SK-N-SH (cell line): ENCODE measurements around the gene MARCHF10. TPM values are rescaled to one million over a fixed set of nuclear protein-coding genes. Genes with fewer than 3 reads are reported as not detected.

ENCODE experiments used
- CTCF ChIA-PET: fragments of 300-600, 350-600 bp; formaldehyde crosslinking; extraction: SDS; loops from one replicate; lab custom pipeline; 2021; lab: Yijun Ruan, JAX
- POLR2A ChIA-PET: fragments of 350-600 bp; sonication (Branson Sonifier 250); formaldehyde crosslinking; extraction: SDS; loops from one replicate; lab custom pipeline; 2020; ENCODE audit warnings: antibody characterized with exemption, inconsistent platforms; lab: Yijun Ruan, JAX
- DNase-seq: peaks from one replicate; pipeline ENCODE4 v3.0.0; 2012
- H2AFZ ChIP-seq: fragments of 200-600 bp; sonication (generic); 2 replicates; pipeline ENCODE4 v1.8.1; 2016; ENCODE audit warnings: antibody characterized with exemption, mild to moderate bottlenecking, low read depth
- H3F3A ChIP-seq: fragments of 200-600 bp; sonication (generic); replicated peaks from 2 replicates; pipeline ENCODE3; 2016; ENCODE audit warnings: antibody characterized with exemption, mild to moderate bottlenecking; ENCODE audit not compliant: insufficient read depth
- H3K27ac ChIP-seq, 2 experiments: fragments of 200-500 bp in 1 of 2; fragments of 200-600 bp in 1 of 2; sonication (Bioruptor generic) in 1 of 2; sonication (generic), shearing (Covaris generic) in 1 of 2; 2 replicates each; pipeline versions ENCODE4 v1.5.1 to v1.6.1; 2014 to 2016; ENCODE audit warnings: low read depth in 2 of 2, inconsistent platforms in 1 of 2, low read length in 1 of 2, mild to moderate bottlenecking in 1 of 2, mixed read lengths in 1 of 2
- H3K27me3 ChIP-seq: fragments of 200-600 bp; sonication (generic), shearing (Covaris generic); 2 replicates; pipeline ENCODE4 v1.6.1; 2016; ENCODE audit warnings: mixed run types; ENCODE audit not compliant: insufficient read depth
- H3K36me3 ChIP-seq, 2 experiments: fragments of 200-500 bp in 1 of 2; fragments of 200-600 bp in 1 of 2; sonication (Bioruptor generic) in 1 of 2; sonication (generic) in 1 of 2; replicated peaks in 1 of 2; 2 replicates each; pipeline versions ENCODE3 to v1.5.1; 2014 to 2016; ENCODE audit warnings: low read length in 1 of 2, mild to moderate bottlenecking in 1 of 2; ENCODE audit not compliant: insufficient read depth in 2 of 2, control insufficient read depth in 1 of 2
- H3K4me1 ChIP-seq, 2 experiments: fragments of 200-500 bp in 1 of 2; fragments of 200-600 bp in 1 of 2; sonication (Bioruptor generic) in 1 of 2; sonication (generic), shearing (Covaris generic) in 1 of 2; 2 replicates each; pipeline versions ENCODE4 v1.5.1 to v1.6.1; 2014 to 2016; ENCODE audit warnings: low read depth in 1 of 2, low read length in 1 of 2, mixed run types in 1 of 2; ENCODE audit not compliant: insufficient read depth in 2 of 2, control insufficient read depth in 1 of 2
- H3K4me2 ChIP-seq: fragments of 200-600 bp; sonication (generic), shearing (Covaris generic); 2 replicates; pipeline ENCODE4 v1.6.1; 2017; ENCODE audit warnings: mixed run types
- H3K4me3 ChIP-seq, 2 experiments: fragments of 200-500 bp in 1 of 2; fragments of 200-600 bp in 1 of 2; sonication (Bioruptor generic) in 1 of 2; sonication (generic), shearing (Covaris generic) in 1 of 2; 2 replicates each; pipeline versions ENCODE4 v1.5.1 to v1.8.1; 2014 to 2016; ENCODE audit warnings: low read depth in 2 of 2, inconsistent platforms in 1 of 2, low read length in 1 of 2, mild to moderate bottlenecking in 1 of 2, mixed read lengths in 1 of 2, moderate library complexity in 1 of 2
- H3K79me2 ChIP-seq: fragments of 200-600 bp; sonication (generic); 2 replicates; pipeline ENCODE4 v1.8.1; 2017; ENCODE audit warnings: mild to moderate bottlenecking; ENCODE audit not compliant: insufficient read depth
- H3K9ac ChIP-seq: fragments of 200-600 bp; sonication (generic); 2 replicates; pipeline ENCODE4 v1.6.1; 2017; ENCODE audit warnings: mixed run types
- H3K9me2 ChIP-seq: fragments of 200-600 bp; sonication (generic); 2 replicates; pipeline ENCODE4 v1.6.1; 2017; ENCODE audit warnings: mixed run types
- H3K9me3 ChIP-seq: fragments of 200-600 bp; sonication (generic); 2 replicates; pipeline ENCODE4 v1.6.1; 2017; ENCODE audit warnings: mixed run types, mild to moderate bottlenecking, moderate library complexity
- H4K20me1 ChIP-seq: fragments of 200-600 bp; sonication (generic); 2 replicates; pipeline ENCODE4 v1.6.1; 2017; ENCODE audit warnings: mild to moderate bottlenecking, mixed run types; ENCODE audit not compliant: insufficient read depth
- ELF1 ChIP-seq: IDR thresholded peaks from 2 replicates; pipeline ENCODE4 v1.4.0; 2012
- EP300 ChIP-seq, 2 experiments: IDR thresholded peaks; 2 replicates each; pipeline versions ENCODE4 v1.4.0 to v1.6.1; 2012; ENCODE audit warnings: borderline replicate concordance in 1 of 2, low read depth in 1 of 2, low read length in 1 of 2
- EZH2phosphoT487 ChIP-seq: fragments of 200-600 bp; sonication (generic); IDR thresholded peaks from 2 replicates; pipeline ENCODE4 v1.6.1; 2017; ENCODE audit warnings: low read depth, mixed run types, mild to moderate bottlenecking, antibody characterized with exemption, moderate library complexity, borderline replicate concordance
- FOSL2 ChIP-seq: IDR thresholded peaks from 2 replicates; pipeline ENCODE4 v1.4.0; 2012; ENCODE audit warnings: low read depth, mild to moderate bottlenecking, moderate library complexity, borderline replicate concordance
- FOXJ3 ChIP-seq: sonication (generic); formaldehyde crosslinking; IDR thresholded peaks from 2 replicates; pipeline ENCODE4 v1.5.1; 2020; ENCODE audit warnings: mild to moderate bottlenecking, missing genetic modification reagents
- FOXM1 ChIP-seq: IDR thresholded peaks from 2 replicates; pipeline ENCODE4 v1.4.0; 2012; ENCODE audit warnings: low read depth, mild to moderate bottlenecking
- GABPA ChIP-seq: IDR thresholded peaks from 2 replicates; pipeline ENCODE4 v1.4.0; 2012; ENCODE audit warnings: low read depth, mild to moderate bottlenecking
- MEF2A ChIP-seq: IDR thresholded peaks from 2 replicates; pipeline ENCODE4 v1.4.0; 2012; ENCODE audit warnings: low read depth, borderline replicate concordance
- MXI1 ChIP-seq: IDR thresholded peaks from 2 replicates; pipeline ENCODE4 v1.6.1; 2012; ENCODE audit warnings: mild to moderate bottlenecking, low read depth, low read length, improper control_type of control experiment
- POLR2AphosphoS5 ChIP-seq: IDR thresholded peaks from 2 replicates; pipeline ENCODE4 v1.6.1; 2012; ENCODE audit warnings: low read depth, low read length
- RAD21 ChIP-seq: IDR thresholded peaks from 2 replicates; pipeline ENCODE4 v1.6.1; 2012; ENCODE audit warnings: mild to moderate bottlenecking, low read length
- RCOR1 ChIP-seq: fragments of 150-350 bp; IDR thresholded peaks from 2 replicates; pipeline ENCODE4 v1.6.1; 2017; ENCODE audit warnings: antibody characterized with exemption, low read length
- TCF12 ChIP-seq: IDR thresholded peaks from 2 replicates; pipeline ENCODE4 v1.4.0; 2012
- TEAD4 ChIP-seq: IDR thresholded peaks from 2 replicates; pipeline ENCODE4 v1.4.0; 2012; ENCODE audit warnings: mild to moderate bottlenecking, borderline replicate concordance; ENCODE audit not compliant: insufficient read depth
- WGBS: methylation state at CpG from one replicate; pipeline ENCODE4 v1.1.6; 2017; ENCODE audit warnings: low lambda C conversion rate; 5-methylcytosine and 5-hydroxymethylcytosine counted together
- polyA plus RNA-seq, 3 experiments: library from polyadenylated mRNA; depleted of rRNA; stranded (reverse); fragments of >200 nt; gene quantifications; 2 replicates each; pipeline ENCODE4 v1.2.3, GENCODE V29; 2012
- TF ChIP-seq, protein P1 (sequence below): IDR thresholded peaks from 2 replicates; pipeline ENCODE4 v1.4.0; 2012; ENCODE audit warnings: low read depth, borderline replicate concordance
- TF ChIP-seq, protein P2 (sequence below): IDR thresholded peaks from 2 replicates; pipeline ENCODE4; 2012
- TF ChIP-seq, protein P3 (sequence below): IDR thresholded peaks from 2 replicates; pipeline ENCODE4 v1.4.0; 2012; ENCODE audit warnings: low read depth, borderline replicate concordance
- TF ChIP-seq, protein P4 (sequence below): IDR thresholded peaks from 2 replicates; pipeline ENCODE4 v1.6.1; 2012; ENCODE audit warnings: mild to moderate bottlenecking, low read depth, low read length, moderate library complexity

Gene MARCHF10
- polyA plus RNA-seq, 1 of the 3 experiments (the other 2 are of a cell fraction) = 0.16 TPM

DNA sequence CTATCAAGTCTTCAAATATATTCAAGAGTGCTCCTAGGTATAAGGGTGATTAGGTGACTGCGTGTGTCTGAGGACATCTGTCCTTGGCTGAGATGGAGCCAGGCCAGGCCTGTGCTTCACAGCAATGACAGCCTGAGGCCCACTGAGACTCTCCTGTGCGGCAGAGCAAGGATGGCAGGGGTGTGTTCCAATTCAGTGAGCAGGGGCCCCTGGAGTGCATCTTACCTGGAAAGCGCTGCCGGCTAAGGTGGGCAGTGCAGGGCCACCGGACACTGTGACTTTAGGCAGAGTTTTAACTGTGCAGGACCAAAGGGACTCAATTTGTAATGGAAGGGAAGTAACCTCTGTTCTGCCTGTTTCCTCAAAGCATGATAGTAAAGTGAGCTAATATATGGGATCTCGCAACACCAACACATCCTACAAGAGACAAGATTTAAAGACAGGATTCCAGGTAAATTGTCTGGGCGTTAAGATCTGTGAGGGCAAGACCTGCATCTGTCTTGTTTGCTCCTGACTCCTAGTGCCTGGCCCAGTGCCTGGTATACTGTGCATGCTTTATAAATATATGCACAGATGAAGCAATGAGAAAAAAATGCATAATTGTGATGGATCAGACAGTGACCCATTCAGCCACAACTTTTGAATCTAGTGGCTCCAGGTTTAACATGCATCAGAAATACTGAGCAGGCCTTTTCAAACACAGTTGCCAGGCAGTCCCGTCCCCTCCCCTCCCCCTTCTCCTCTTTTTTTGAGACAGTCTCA, 93.9 kb downstream of the MARCHF10 start (continued):
- TF ChIP-seq FOSL2 (peak; percentile 53; the same call in 1 of the 2 replicates), POLR2AphosphoS5 (no peak), EZH2phosphoT487 (no peak), GABPA (no peak)
- TF ChIP-seq, protein P1, sequence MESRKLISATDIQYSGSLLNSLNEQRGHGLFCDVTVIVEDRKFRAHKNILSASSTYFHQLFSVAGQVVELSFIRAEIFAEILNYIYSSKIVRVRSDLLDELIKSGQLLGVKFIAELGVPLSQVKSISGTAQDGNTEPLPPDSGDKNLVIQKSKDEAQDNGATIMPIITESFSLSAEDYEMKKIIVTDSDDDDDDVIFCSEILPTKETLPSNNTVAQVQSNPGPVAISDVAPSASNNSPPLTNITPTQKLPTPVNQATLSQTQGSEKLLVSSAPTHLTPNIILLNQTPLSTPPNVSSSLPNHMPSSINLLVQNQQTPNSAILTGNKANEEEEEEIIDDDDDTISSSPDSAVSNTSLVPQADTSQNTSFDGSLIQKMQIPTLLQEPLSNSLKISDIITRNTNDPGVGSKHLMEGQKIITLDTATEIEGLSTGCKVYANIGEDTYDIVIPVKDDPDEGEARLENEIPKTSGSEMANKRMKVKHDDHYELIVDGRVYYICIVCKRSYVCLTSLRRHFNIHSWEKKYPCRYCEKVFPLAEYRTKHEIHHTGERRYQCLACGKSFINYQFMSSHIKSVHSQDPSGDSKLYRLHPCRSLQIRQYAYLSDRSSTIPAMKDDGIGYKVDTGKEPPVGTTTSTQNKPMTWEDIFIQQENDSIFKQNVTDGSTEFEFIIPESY = no peak

DNA sequence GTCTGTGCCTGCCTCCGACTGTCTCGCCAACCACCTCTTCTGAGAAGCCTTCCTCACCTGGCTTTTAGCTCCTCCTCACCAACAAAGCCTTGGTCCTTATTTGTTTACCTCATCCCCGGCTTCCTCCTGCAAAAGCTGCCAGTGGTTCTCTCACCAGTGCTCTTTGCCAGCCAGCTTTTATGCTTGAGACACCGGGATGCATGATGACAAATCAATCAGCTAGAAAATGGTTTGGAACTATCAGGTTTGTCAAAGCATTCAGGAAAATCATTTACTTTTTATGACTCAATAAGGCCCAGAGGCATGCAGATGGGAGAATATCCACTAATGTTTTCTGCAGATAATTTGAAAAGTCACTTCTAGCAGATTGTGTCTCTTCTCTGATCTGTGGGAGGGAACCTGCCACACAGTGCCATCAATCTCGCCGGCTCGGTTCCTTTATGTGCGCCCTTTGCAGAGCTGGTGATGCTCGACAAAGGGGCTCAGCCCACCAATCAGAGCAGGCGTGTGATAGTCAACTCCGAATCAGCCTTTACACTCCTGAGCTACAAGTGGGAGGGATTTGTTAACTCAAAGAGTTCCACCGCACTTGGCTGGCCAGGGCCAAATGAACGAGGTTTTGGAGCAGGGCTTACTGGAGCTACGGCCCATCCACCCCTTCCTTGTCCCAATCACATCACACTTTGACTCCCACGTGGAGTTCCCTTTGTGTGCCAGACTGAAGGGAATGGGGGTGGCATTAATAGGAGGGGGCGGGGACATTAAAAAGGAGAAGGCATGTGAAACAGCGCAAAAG, 94.8 kb downstream of the MARCHF10 start:
- Histone ChIP-seq H3K36me3 (no peaks in the 10 kb centered on the region), H3K4me1 (peaks cover 0 to 12% of the 10 kb centered on the region in 2 experiments; a peak in 2 of 4 replicates), H3K79me2 (no peaks in the 10 kb centered on the region), H3K27me3 (no peaks in the 10 kb centered on the region), H3K9me2 (no peaks in the 10 kb centered on the region), H3F3A (peaks cover 5% of the 10 kb centered on the region), H3K9ac (no peak overlapping the region), H3K4me3 (no peak overlapping the region), H3K4me2 (no peak overlapping the region), H3K27ac (no peak overlapping the region), H4K20me1 (no peaks in the 10 kb centered on the region), H2AFZ (no peak overlapping the region), H3K9me3 (peaks cover 5% of the 10 kb centered on the region)
- POLR2A ChIA-PET = no interaction called here
- no peak for DNase-seq
- WGBS = 92% methylated on average over 17 of the region's 17 CpGs
- TF ChIP-seq, protein P2, sequence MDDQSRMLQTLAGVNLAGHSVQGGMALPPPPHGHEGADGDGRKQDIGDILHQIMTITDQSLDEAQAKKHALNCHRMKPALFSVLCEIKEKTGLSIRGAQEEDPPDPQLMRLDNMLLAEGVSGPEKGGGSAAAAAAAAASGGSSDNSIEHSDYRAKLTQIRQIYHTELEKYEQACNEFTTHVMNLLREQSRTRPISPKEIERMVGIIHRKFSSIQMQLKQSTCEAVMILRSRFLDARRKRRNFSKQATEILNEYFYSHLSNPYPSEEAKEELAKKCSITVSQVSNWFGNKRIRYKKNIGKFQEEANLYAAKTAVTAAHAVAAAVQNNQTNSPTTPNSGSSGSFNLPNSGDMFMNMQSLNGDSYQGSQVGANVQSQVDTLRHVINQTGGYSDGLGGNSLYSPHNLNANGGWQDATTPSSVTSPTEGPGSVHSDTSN = no peak
- TF ChIP-seq RAD21 (no peak), FOXM1 (no peak), RCOR1 (no peak), ELF1 (no peak), MEF2A (no peak), EP300 (IDR thresholded peaks at IDR 0.05; ENCODE audit: borderline replicate concordance in 1 of 2, low read depth in 1 of 2, low read length in 1 of 2) (no peak), TEAD4 (no peak), FOXJ3 (no peak), MXI1 (no peak), TCF12 (no peak)
- TF ChIP-seq, protein P3, sequence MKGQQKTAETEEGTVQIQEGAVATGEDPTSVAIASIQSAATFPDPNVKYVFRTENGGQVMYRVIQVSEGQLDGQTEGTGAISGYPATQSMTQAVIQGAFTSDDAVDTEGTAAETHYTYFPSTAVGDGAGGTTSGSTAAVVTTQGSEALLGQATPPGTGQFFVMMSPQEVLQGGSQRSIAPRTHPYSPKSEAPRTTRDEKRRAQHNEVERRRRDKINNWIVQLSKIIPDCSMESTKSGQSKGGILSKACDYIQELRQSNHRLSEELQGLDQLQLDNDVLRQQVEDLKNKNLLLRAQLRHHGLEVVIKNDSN = no peak
- TF ChIP-seq, protein P4, sequence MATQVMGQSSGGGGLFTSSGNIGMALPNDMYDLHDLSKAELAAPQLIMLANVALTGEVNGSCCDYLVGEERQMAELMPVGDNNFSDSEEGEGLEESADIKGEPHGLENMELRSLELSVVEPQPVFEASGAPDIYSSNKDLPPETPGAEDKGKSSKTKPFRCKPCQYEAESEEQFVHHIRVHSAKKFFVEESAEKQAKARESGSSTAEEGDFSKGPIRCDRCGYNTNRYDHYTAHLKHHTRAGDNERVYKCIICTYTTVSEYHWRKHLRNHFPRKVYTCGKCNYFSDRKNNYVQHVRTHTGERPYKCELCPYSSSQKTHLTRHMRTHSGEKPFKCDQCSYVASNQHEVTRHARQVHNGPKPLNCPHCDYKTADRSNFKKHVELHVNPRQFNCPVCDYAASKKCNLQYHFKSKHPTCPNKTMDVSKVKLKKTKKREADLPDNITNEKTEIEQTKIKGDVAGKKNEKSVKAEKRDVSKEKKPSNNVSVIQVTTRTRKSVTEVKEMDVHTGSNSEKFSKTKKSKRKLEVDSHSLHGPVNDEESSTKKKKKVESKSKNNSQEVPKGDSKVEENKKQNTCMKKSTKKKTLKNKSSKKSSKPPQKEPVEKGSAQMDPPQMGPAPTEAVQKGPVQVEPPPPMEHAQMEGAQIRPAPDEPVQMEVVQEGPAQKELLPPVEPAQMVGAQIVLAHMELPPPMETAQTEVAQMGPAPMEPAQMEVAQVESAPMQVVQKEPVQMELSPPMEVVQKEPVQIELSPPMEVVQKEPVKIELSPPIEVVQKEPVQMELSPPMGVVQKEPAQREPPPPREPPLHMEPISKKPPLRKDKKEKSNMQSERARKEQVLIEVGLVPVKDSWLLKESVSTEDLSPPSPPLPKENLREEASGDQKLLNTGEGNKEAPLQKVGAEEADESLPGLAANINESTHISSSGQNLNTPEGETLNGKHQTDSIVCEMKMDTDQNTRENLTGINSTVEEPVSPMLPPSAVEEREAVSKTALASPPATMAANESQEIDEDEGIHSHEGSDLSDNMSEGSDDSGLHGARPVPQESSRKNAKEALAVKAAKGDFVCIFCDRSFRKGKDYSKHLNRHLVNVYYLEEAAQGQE = no peak
- CTCF ChIA-PET = interaction anchor here (0.6 to 5.4 kb wide), 6 partner anchors 8 to 255 kb away, joined by 3 to 24 read pairs (median 4); no protein-coding TSS in a partner anchor
